ENCODE measurements around the gene UBE2E2.

- TF ChIP-seq, protein P1, sequence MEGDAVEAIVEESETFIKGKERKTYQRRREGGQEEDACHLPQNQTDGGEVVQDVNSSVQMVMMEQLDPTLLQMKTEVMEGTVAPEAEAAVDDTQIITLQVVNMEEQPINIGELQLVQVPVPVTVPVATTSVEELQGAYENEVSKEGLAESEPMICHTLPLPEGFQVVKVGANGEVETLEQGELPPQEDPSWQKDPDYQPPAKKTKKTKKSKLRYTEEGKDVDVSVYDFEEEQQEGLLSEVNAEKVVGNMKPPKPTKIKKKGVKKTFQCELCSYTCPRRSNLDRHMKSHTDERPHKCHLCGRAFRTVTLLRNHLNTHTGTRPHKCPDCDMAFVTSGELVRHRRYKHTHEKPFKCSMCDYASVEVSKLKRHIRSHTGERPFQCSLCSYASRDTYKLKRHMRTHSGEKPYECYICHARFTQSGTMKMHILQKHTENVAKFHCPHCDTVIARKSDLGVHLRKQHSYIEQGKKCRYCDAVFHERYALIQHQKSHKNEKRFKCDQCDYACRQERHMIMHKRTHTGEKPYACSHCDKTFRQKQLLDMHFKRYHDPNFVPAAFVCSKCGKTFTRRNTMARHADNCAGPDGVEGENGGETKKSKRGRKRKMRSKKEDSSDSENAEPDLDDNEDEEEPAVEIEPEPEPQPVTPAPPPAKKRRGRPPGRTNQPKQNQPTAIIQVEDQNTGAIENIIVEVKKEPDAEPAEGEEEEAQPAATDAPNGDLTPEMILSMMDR (IDR thresholded peaks at IDR 0.05; ENCODE audit: borderline replicate concordance, extremely low read depth, low read length, poor library complexity, severe bottlenecking), result no peak
- no peak for TF ChIP-seq EZH2 (IDR thresholded peaks at IDR 0.05; ENCODE audit: borderline replicate concordance, low read depth, low read length, severe bottlenecking)
Observed at GRCh38 chr3:23161896-23162570, 41.1 kb upstream of the UBE2E2 start.
